Fibroblast of the aortic adventitia (primary cell): Measurements from ENCODE around the gene NFATC1. TPM values are rescaled to one million over a fixed set of nuclear protein-coding genes. Genes with fewer than 3 reads are reported as not detected.

ENCODE experiments used
- DNase-seq: peaks from one replicate; pipeline ENCODE4 v3.0.0-alpha.2; 2010; ENCODE audit warnings: low read depth
- H3K4me3 ChIP-seq: 2 replicates; pipeline ENCODE4 v1.5.1; 2011; ENCODE audit warnings: low read depth, mild to moderate bottlenecking, control low read depth, low read length, moderate library complexity
- CTCF ChIP-seq: IDR thresholded peaks from 2 replicates; pipeline ENCODE4 v1.5.1; 2011; ENCODE audit warnings: mild to moderate bottlenecking, low read length, control low read depth, inconsistent platforms; ENCODE audit not compliant: insufficient read depth
- total RNA-seq: library from RNA; depleted of rRNA; stranded (reverse); fragments of >200 nt; gene quantifications from 2 replicates; pipeline ENCODE4 v1.2.3, GENCODE V29; 2012; ENCODE audit warnings: low replicate concordance

The NFATC1 gene
- total RNA-seq, 1 donor = 3.0 TPM

DNA sequence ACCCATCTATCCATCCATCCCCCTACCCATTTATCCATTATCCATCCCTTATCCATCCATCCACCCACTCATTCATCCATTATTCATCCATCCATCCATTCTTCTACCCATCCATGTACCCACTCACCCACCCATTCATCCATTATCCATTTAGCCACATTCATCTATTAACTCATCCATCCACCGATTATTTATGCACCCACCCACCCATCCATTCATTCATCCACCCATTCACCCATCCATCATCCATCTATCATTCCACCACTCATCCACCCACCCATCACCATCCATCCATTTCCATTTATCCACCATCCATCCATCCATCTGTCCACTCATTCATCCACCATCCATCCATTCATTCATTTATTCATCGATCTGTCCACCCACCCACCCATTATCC, 146.5 kb downstream of the NFATC1 start:
- no peak for TF ChIP-seq CTCF
- no peak overlapping the region for H3K4me3 ChIP-seq
- DNase-seq = no peak

GRCh38 chr18:79542876-79543750, 147.4 kb downstream of the NFATC1 start:
- no peak for TF ChIP-seq CTCF
- no peak overlapping the region for H3K4me3 ChIP-seq
- DNase-seq = no peak

GRCh38 chr18:79543861-79544385, 148.2 kb downstream of the NFATC1 start:
- H3K4me3 ChIP-seq = no peak overlapping the region
- DNase-seq = no peak
- no peak for TF ChIP-seq CTCF

- H3K4me3 ChIP-seq = no peak overlapping the region
- DNase-seq = no peak
- no peak for TF ChIP-seq CTCF
Measured at GRCh38 chr18:79544386-79544963, 148.7 kb downstream of the NFATC1 start.

DNA sequence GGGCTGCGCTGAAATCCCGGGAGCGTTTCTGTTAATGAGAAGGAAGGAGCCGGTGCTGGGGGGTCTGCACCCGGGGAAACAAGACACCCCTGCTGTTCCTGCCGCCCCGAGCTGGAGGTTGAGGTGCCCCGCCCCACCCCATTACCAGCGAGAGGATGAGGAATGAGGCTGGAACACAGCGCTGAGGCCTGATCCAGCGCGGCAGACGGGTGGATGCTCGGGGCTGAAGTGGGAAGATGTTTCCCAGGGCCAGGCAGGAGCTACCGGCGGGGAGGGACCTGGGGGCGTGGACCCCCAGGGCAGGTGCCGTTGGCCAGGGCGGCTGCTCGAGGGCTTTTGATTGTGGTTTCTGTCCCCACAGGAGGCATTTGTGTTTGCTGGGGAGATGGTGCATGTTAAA, 149.5 kb downstream of the NFATC1 start:
- no peak overlapping the region for H3K4me3 ChIP-seq
- TF ChIP-seq CTCF = no peak
- no peak for DNase-seq

GRCh38 chr18:79545736-79546171, 150.0 kb downstream of the NFATC1 start:
- no peak for TF ChIP-seq CTCF

More at GRCh38 chr18:79545736-79546171, 150.0 kb downstream of the NFATC1 start:
- H3K4me3 ChIP-seq = no peak overlapping the region
- DNase-seq = no peak
